Measurements from ENCODE around the gene MAT1A.

Gene MAT1A

DNA sequence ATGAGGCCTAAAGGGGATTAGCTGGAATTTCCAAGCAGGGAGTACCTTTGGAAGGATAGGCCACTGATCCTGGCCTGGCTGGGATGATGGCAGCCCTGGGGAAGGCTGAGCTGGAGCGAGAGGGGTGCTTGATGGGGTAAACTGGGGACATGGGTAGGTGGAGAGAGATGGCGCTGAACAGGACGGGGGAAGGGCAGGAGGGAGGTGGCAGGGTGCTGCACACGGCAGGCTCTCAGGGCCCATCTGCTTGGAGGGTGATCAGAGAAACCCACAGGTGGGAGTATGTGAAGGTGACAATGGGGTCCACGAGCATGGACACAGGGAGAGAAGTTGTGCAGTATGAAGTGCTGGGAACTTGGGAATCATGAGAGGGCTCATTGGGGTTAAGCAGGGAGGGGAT is 10.3 kb downstream of the MAT1A start:
- H3K4me3 ChIP-seq (ENCODE audit: low read depth, low read length), result no peak overlapping the region
- TF ChIP-seq, protein P1, sequence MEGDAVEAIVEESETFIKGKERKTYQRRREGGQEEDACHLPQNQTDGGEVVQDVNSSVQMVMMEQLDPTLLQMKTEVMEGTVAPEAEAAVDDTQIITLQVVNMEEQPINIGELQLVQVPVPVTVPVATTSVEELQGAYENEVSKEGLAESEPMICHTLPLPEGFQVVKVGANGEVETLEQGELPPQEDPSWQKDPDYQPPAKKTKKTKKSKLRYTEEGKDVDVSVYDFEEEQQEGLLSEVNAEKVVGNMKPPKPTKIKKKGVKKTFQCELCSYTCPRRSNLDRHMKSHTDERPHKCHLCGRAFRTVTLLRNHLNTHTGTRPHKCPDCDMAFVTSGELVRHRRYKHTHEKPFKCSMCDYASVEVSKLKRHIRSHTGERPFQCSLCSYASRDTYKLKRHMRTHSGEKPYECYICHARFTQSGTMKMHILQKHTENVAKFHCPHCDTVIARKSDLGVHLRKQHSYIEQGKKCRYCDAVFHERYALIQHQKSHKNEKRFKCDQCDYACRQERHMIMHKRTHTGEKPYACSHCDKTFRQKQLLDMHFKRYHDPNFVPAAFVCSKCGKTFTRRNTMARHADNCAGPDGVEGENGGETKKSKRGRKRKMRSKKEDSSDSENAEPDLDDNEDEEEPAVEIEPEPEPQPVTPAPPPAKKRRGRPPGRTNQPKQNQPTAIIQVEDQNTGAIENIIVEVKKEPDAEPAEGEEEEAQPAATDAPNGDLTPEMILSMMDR (IDR thresholded peaks at IDR 0.05; ENCODE audit: insufficient read depth, low read length, missing control alignments), result no peak
- DNase-seq (ENCODE audit: low read depth, low spot score), result no peak
- ChIA-PET CTCF (no interaction called here), POLR2A (no interaction called here)

DNA sequence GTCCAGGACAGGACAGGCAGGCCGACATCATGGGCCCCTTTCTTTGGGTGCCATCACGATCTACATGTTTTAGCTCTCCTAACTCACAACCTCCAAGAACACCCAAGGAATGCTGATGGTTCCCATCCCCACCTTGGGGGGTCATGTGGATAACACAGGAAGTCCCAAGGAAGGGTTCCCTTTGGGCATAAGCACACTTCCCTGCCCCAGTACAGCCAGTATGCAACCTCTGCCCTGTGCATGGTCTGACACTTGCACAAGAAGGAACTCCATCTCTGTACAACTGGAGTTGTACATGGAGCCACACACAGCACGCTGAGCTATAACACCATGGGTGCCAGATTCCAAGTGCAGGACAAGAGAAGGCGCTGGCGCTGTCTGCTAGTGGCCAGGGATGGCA is 11.0 kb downstream of the MAT1A start:
- CTCF ChIA-PET, result no interaction called here
- POLR2A ChIA-PET, result no interaction called here
- no peak for DNase-seq (ENCODE audit: low read depth, low spot score)
- TF ChIP-seq, protein P1 (IDR thresholded peaks at IDR 0.05; ENCODE audit: insufficient read depth, low read length, missing control alignments), result no peak
- H3K4me3 ChIP-seq (ENCODE audit: low read depth, low read length), result no peak overlapping the region

DNA sequence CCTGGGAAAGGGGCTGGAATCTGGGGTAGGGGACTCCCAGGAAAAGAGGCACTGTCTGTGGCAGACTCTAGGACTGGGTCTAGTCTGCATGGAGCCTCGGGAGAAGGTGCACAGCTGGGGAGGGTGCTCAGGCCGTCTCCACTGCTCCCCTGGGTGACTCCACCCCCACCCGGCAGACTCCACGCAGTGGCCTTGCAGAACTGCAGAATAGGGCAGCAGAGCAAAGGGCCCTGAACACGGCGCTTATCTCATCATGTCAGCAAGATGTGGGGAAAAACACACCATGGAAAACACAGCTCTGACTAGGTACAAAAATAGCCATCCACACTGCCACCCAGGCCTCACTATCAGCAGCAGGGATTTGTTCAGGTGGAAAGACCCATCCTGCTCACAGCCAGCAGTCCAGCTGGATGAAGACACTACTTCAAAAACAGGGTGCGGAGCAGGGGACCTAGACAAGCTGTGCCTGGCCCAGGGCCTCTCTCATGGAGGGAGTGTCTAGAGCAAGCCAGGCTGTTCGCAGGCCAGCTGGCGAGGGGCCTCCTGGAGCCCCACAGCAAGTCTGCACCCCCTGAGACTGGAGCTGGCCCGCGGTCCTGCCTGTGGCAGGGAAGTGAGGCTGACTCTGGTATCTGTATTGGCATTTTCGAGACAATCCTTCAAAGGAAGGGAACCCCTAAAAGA is 11.7 kb downstream of the MAT1A start:
- no peak overlapping the region for H3K4me3 ChIP-seq (ENCODE audit: low read depth, low read length)
- no peak for DNase-seq (ENCODE audit: low read depth, low spot score)
- TF ChIP-seq, protein P1 (IDR thresholded peaks at IDR 0.05; ENCODE audit: insufficient read depth, low read length, missing control alignments), result no peak
- ChIA-PET CTCF (no interaction called here), POLR2A (no interaction called here)

DNA sequence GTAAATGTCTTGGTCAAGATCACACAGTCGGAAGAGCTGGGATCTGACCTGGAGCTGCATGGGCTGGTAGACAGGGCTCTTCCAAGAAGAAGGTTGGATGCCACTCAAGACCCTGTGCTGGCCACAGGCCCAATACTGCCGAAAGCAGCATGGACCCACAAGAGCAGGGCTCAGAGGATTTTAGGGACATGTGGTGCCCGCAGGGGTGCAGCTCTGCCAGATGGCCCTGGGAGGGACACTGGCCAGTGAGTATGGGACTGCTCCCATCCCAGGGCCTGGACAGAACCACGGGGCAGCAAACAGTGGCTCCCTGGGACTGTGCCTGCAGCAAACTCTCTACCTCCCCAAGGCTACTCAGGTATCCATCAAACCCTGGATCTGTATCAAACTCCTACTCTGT is 12.4 kb downstream of the MAT1A start:
- TF ChIP-seq, protein P1 (IDR thresholded peaks at IDR 0.05; ENCODE audit: insufficient read depth, low read length, missing control alignments), result no peak
- DNase-seq (ENCODE audit: low read depth, low spot score), result no peak
- no peak overlapping the region for H3K4me3 ChIP-seq (ENCODE audit: low read depth, low read length)
- ChIA-PET CTCF (no interaction called here), POLR2A (no interaction called here)

DNA sequence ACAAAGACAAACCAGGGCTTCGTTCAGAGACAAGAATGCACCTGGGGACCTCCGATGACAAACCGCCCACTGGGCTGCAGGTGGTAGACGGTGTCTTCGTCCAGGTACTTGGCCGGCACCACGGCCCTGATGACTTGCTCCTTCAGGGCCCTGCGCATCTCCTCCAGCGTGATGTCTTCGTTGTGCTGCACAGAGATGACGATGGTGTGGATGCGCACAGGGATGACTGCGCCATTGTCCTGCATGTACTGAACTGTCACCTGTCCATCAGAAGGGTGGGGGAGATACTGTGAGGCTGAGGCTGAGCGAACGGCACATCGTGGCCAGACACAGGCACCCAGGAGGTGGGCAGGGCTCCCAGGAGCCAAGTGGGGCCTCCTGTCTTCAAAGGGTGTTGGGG is 13.1 kb downstream of the MAT1A start:
- DNase-seq (ENCODE audit: low read depth, low spot score), result no peak
- CTCF ChIA-PET, result no interaction called here
- H3K4me3 ChIP-seq (ENCODE audit: low read depth, low read length), result no peak overlapping the region
- TF ChIP-seq, protein P1 (IDR thresholded peaks at IDR 0.05; ENCODE audit: insufficient read depth, low read length, missing control alignments), result no peak
- POLR2A ChIA-PET, result no interaction called here

DNA sequence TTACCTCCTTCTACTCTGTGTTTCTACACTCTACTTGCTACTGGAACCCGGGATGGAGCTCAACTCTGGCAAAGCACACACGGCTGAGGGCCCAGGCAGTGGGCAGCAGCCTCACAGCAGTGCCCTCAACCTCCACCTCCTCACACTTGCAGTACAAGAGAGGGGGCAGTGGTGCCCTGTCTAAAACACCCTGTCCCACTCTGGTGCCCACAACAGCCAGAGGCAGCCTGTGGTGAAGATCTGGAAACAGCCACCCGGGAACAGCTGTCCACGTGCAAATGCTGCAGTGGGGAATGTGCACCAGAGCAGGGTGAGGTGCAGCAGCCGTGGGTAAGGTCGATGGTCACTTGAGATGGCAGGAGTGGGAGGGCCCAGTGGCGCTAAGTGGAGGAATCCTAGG is 13.7 kb downstream of the MAT1A start:
- H3K4me3 ChIP-seq (ENCODE audit: low read depth, low read length), result no peak overlapping the region
- ChIA-PET POLR2A (no interaction called here), CTCF (interaction anchor here (1.0 kb wide), 1 partner anchor 17 kb away, joined by 3 read pairs; no protein-coding TSS in a partner anchor)
- DNase-seq (ENCODE audit: low read depth, low spot score), result no peak
- TF ChIP-seq, protein P1 (IDR thresholded peaks at IDR 0.05; ENCODE audit: insufficient read depth, low read length, missing control alignments), result no peak

Measured in AG04449 (cell line).